ENCODE results near the gene ABHD12.

ABHD12 gene

GRCh38 chr20:25257130-25257529 is 133.5 kb downstream of the ABHD12 start:
- TF ChIP-seq CTCF (IDR thresholded peaks at IDR 0.05; ENCODE audit: insufficient read depth, low read length, poor library complexity, severe bottlenecking) (no peak), EZH2phosphoT487 (conservative IDR thresholded peaks at IDR 0.05; ENCODE audit: low read length) (no peak)
- no peaks in the 10 kb centered on the region for H3K9me2 ChIP-seq (replicated peaks; ENCODE audit: insufficient read depth, low read length)
- no peaks in the 10 kb centered on the region; the same call in 1 of the 2 replicates for H3K79me2 ChIP-seq (ENCODE audit: insufficient read depth, low read length)

GRCh38 chr20:25256226-25256859 is 134.3 kb downstream of the ABHD12 start:
- Histone ChIP-seq H3K4me2 (ENCODE audit: low read depth, low read length, poor library complexity, severe bottlenecking) (no peak overlapping the region), H4K20me1 (ENCODE audit: low read depth, low read length) (no peaks in the 10 kb centered on the region; the same call in 1 of the 2 replicates), H3F3A (ENCODE audit: insufficient read depth) (no peaks in the 10 kb centered on the region), H3K36me3 (ENCODE audit: low read length) (no peaks in the 10 kb centered on the region), H3K27ac (ENCODE audit: low read depth, low read length) (no peak overlapping the region), H3K4me3 (ENCODE audit: insufficient read depth, low read length, poor library complexity, severe bottlenecking) (no peak overlapping the region), H3K79me2 (ENCODE audit: insufficient read depth, low read length) (no peaks in the 10 kb centered on the region; the same call in 1 of the 2 replicates), H3K9me2 (replicated peaks; ENCODE audit: insufficient read depth, low read length) (no peaks in the 10 kb centered on the region), H3K9ac (ENCODE audit: low read length) (no peak overlapping the region), H3K9me3 (ENCODE audit: insufficient read depth, low read length) (no peaks in the 10 kb centered on the region), H2AFZ (ENCODE audit: low read depth, low read length, severe bottlenecking) (no peak overlapping the region), H3K27me3 (ENCODE audit: low read length) (no peaks in the 10 kb centered on the region)
- TF ChIP-seq EZH2phosphoT487 (conservative IDR thresholded peaks at IDR 0.05; ENCODE audit: low read length): no peak
- no peak for TF ChIP-seq CTCF (IDR thresholded peaks at IDR 0.05; ENCODE audit: insufficient read depth, low read length, poor library complexity, severe bottlenecking)

More at GRCh38 chr20:25257130-25257529, 133.5 kb downstream of the ABHD12 start:
- H3K27ac ChIP-seq (ENCODE audit: low read depth, low read length): no peak overlapping the region
- H3F3A ChIP-seq (ENCODE audit: insufficient read depth): no peaks in the 10 kb centered on the region
- no peaks in the 10 kb centered on the region for H3K36me3 ChIP-seq (ENCODE audit: low read length)
- H3K27me3 ChIP-seq (ENCODE audit: low read length): no peaks in the 10 kb centered on the region
- no peak overlapping the region for H3K4me2 ChIP-seq (ENCODE audit: low read depth, low read length, poor library complexity, severe bottlenecking)
- no peak overlapping the region for H2AFZ ChIP-seq (ENCODE audit: low read depth, low read length, severe bottlenecking)
- H3K9ac ChIP-seq (ENCODE audit: low read length): no peak overlapping the region
- no peak overlapping the region for H3K4me3 ChIP-seq (ENCODE audit: insufficient read depth, low read length, poor library complexity, severe bottlenecking)
- H4K20me1 ChIP-seq (ENCODE audit: low read depth, low read length): no peaks in the 10 kb centered on the region; the same call in 1 of the 2 replicates
- H3K9me3 ChIP-seq (ENCODE audit: insufficient read depth, low read length): no peaks in the 10 kb centered on the region

- H3K79me2 ChIP-seq (ENCODE audit: insufficient read depth, low read length): no peaks in the 10 kb centered on the region; the same call in 1 of the 2 replicates
- no peak overlapping the region for H3K4me2 ChIP-seq (ENCODE audit: low read depth, low read length, poor library complexity, severe bottlenecking)
- H3K9me3 ChIP-seq (ENCODE audit: insufficient read depth, low read length): no peaks in the 10 kb centered on the region
- H2AFZ ChIP-seq (ENCODE audit: low read depth, low read length, severe bottlenecking): no peak overlapping the region
- H3K9ac ChIP-seq (ENCODE audit: low read length): no peak overlapping the region
- H3K4me3 ChIP-seq (ENCODE audit: insufficient read depth, low read length, poor library complexity, severe bottlenecking): no peak overlapping the region
- no peaks in the 10 kb centered on the region for H3K36me3 ChIP-seq (ENCODE audit: low read length)
- H3K27me3 ChIP-seq (ENCODE audit: low read length): no peaks in the 10 kb centered on the region
- TF ChIP-seq CTCF (IDR thresholded peaks at IDR 0.05; ENCODE audit: insufficient read depth, low read length, poor library complexity, severe bottlenecking): no peak
- TF ChIP-seq EZH2phosphoT487 (conservative IDR thresholded peaks at IDR 0.05; ENCODE audit: low read length): no peak
- no peaks in the 10 kb centered on the region for H3F3A ChIP-seq (ENCODE audit: insufficient read depth)
- no peaks in the 10 kb centered on the region for H3K9me2 ChIP-seq (replicated peaks; ENCODE audit: insufficient read depth, low read length)
- H4K20me1 ChIP-seq (ENCODE audit: low read depth, low read length): no peaks in the 10 kb centered on the region; the same call in 1 of the 2 replicates
- no peak overlapping the region for H3K27ac ChIP-seq (ENCODE audit: low read depth, low read length)
Observed at GRCh38 chr20:25254986-25255680, 135.5 kb downstream of the ABHD12 start.

Data from SU-DHL-6 (cell line).